Measurements from ENCODE around the gene ACIN1. TPM values are rescaled to one million over a fixed set of nuclear protein-coding genes. Genes with fewer than 3 reads are reported as not detected.
A peak's percentile ranks its signal among the peaks of the same experiment; 100 is the strongest.
"Not testable (repeated sequence)": the region's sequence is repeated elsewhere in the genome, so short reads cannot be mapped to it uniquely, and the experiment has no call there.

Gene ACIN1
- total RNA-seq, 2 donors from 2014 or later, result 314 to 367 TPM

DNA sequence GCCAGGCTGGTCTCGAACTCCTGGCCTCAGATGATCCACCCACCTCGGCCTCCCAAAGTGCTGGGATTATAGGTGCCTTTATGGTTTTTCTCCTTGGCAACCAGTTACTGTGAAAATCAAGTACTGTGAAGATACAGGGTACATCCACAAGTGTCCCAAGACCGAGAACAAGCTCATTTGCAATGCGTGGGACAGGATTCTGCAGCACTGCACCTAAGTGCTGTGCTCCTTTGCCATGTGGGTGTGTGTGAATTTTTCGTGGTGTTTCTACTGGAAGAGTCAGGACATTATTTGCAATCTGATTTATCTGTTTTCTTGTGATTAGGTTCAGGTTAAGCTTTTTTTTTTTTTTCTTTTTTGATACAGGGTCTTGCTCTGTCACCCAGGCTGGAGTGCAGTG is 77.8 kb downstream of the ACIN1 start:
- no peak overlapping the region for H3K4me3 Mint-ChIP-seq
- H3K9me3 Mint-ChIP-seq, result no peaks in the 10 kb centered on the region
- TF ChIP-seq, protein P1, sequence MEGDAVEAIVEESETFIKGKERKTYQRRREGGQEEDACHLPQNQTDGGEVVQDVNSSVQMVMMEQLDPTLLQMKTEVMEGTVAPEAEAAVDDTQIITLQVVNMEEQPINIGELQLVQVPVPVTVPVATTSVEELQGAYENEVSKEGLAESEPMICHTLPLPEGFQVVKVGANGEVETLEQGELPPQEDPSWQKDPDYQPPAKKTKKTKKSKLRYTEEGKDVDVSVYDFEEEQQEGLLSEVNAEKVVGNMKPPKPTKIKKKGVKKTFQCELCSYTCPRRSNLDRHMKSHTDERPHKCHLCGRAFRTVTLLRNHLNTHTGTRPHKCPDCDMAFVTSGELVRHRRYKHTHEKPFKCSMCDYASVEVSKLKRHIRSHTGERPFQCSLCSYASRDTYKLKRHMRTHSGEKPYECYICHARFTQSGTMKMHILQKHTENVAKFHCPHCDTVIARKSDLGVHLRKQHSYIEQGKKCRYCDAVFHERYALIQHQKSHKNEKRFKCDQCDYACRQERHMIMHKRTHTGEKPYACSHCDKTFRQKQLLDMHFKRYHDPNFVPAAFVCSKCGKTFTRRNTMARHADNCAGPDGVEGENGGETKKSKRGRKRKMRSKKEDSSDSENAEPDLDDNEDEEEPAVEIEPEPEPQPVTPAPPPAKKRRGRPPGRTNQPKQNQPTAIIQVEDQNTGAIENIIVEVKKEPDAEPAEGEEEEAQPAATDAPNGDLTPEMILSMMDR (conservative IDR thresholded peaks at IDR 0.05), result no peak
- Histone ChIP-seq H3K9ac (ENCODE audit: extremely low read depth, low read length, poor library complexity, severe bottlenecking) (no peak overlapping the region), H3K4me3 (ENCODE audit: low read length) (no peak overlapping the region), H3K27me3 (ENCODE audit: control insufficient read depth, insufficient read depth, low read length, poor library complexity, severe bottlenecking) (no peaks in the 10 kb centered on the region), H3K9me3 (ENCODE audit: control insufficient read depth, low read length) (no peaks in the 10 kb centered on the region), H3K4me1 (ENCODE audit: control insufficient read depth, insufficient read depth, low read length) (peaks cover 7% of the 10 kb centered on the region), H3K27ac (ENCODE audit: low read depth, low read length) (no peak overlapping the region), H3K36me3 (ENCODE audit: control insufficient read depth, insufficient read depth, low read length) (no peaks in the 10 kb centered on the region)
- WGBS, 2 experiments (ENCODE audit: insufficient coverage in 1 of 2, insufficient read length in 1 of 2), result 88% methylated on average over 4 to 5 of the region's 5 CpGs
- no peaks in the 10 kb centered on the region for H3K36me3 Mint-ChIP-seq (ENCODE audit: low read depth)
- H3K27ac Mint-ChIP-seq, result no peak overlapping the region
- no peak for DNase-seq
- peaks cover 21% of the 10 kb centered on the region for H3K4me1 Mint-ChIP-seq
- H3K27me3 Mint-ChIP-seq (ENCODE audit: insufficient read depth), result no peaks in the 10 kb centered on the region

DNA sequence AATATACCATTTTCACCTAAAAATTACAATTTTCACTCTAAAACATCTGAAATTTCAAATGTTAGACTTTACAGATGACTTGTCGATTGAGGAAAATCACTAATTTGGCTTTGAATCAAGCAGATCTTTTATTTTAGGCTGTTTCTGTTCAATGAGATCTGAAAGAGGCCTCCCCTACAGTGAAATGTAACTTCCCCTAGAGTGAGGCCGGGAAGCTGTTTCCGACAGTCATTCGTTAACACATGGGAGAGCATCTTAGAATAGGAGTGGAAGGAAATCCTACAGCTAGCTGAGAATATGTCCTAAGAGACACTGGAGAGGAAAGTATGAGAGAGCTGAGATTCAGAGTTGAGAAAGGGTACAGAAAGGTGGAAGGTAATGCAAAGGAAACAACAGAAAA is 79.3 kb downstream of the ACIN1 start:
- Histone ChIP-seq H3K27ac (ENCODE audit: low read depth, low read length) (no peak overlapping the region), H3K9ac (ENCODE audit: extremely low read depth, low read length, poor library complexity, severe bottlenecking) (no peak overlapping the region), H3K4me1 (ENCODE audit: control insufficient read depth, insufficient read depth, low read length) (no peaks in the 10 kb centered on the region), H3K9me3 (ENCODE audit: control insufficient read depth, low read length) (no peaks in the 10 kb centered on the region), H3K4me3 (ENCODE audit: low read length) (no peak overlapping the region), H3K27me3 (ENCODE audit: control insufficient read depth, insufficient read depth, low read length, poor library complexity, severe bottlenecking) (no peaks in the 10 kb centered on the region), H3K36me3 (ENCODE audit: control insufficient read depth, insufficient read depth, low read length) (no peaks in the 10 kb centered on the region)
- no peaks in the 10 kb centered on the region for H3K36me3 Mint-ChIP-seq (ENCODE audit: low read depth)
- DNase-seq, result no peak
- TF ChIP-seq, protein P1 (conservative IDR thresholded peaks at IDR 0.05), result no peak
- H3K9me3 Mint-ChIP-seq, result no peaks in the 10 kb centered on the region
- H3K27me3 Mint-ChIP-seq (ENCODE audit: insufficient read depth), result no peaks in the 10 kb centered on the region
- 88 to 100% methylated on average over 3 to 4 of the region's 4 CpGs for WGBS, 2 experiments (ENCODE audit: insufficient coverage in 1 of 2, insufficient read length in 1 of 2)
- no peak overlapping the region for H3K27ac Mint-ChIP-seq
- H3K4me1 Mint-ChIP-seq, result peaks cover 6% of the 10 kb centered on the region
- no peak overlapping the region for H3K4me3 Mint-ChIP-seq

DNA sequence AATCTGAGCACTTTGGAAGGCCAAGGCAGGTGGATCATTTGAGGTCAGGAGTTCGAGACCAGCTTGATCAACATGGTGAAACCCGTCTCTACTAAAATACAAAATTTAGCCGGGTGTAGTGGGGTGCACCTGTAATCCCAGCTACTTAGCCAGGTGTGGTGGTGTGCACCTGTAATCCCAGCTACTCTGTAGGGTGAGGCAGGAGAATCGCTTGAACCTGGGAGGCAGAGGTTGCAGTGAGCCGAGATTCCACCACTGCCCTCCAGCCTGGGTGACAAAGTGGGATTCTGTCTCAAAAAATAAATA is 81.2 kb downstream of the ACIN1 start:
- WGBS, 2 experiments (ENCODE audit: insufficient coverage in 1 of 2, insufficient read length in 1 of 2), result 82 to 98% methylated on average over 3 to 4 of the region's 5 CpGs
- H3K27me3 ChIP-seq (ENCODE audit: control insufficient read depth, insufficient read depth, low read length, poor library complexity, severe bottlenecking); H3K4me1 ChIP-seq (ENCODE audit: control insufficient read depth, insufficient read depth, low read length); DNase-seq; H3K27ac ChIP-seq (ENCODE audit: low read depth, low read length); H3K4me3 ChIP-seq (ENCODE audit: low read length); H3K36me3 Mint-ChIP-seq (ENCODE audit: low read depth); H3K36me3 ChIP-seq (ENCODE audit: control insufficient read depth, insufficient read depth, low read length); H3K9me3 Mint-ChIP-seq; H3K27ac Mint-ChIP-seq; H3K4me1 Mint-ChIP-seq; H3K27me3 Mint-ChIP-seq (ENCODE audit: insufficient read depth); H3K9me3 ChIP-seq (ENCODE audit: control insufficient read depth, low read length); H3K9ac ChIP-seq (ENCODE audit: extremely low read depth, low read length, poor library complexity, severe bottlenecking); H3K4me3 Mint-ChIP-seq: not testable (repeated sequence)

DNA sequence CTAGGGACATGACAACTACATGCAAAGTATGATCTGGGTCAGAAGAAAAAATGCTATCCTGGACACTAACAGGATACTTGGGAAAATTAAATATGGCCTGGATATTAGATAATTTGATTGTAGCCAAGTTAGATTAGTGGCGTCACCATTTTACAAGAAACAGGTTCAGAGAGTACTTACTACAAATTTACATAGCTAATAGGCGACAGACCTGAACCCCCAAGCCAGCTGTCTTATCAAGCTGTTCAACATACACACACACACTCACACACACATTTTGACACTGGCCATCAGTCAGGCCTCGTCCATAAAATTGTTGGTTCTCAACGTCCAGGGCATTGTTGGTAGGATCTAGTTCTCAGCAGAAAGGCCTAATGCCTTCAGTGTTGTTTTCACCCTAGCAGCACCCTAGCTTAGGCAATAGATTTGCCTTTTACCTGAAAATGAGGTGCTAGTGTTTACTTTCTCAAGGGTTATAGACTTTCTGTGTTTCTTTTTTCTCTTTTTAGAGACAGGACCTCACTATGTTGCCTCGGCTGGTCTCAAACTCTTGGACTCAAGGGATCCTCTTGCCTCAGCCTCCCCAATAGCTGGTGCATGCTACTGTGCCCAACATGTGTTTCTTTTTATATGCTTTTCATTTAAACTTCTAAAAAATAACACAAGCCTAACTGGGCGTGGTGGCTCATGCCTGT is 81.7 kb downstream of the ACIN1 start:
- Mint-ChIP-seq H3K9me3 (peaks cover 3% of the 10 kb centered on the region), H3K4me3 (no peak overlapping the region), H3K27me3 (ENCODE audit: insufficient read depth) (no peaks in the 10 kb centered on the region), H3K27ac (peak overlapping the region; percentile 1), H3K4me1 (peaks cover 7% of the 10 kb centered on the region), H3K36me3 (ENCODE audit: low read depth) (no peaks in the 10 kb centered on the region)
- Histone ChIP-seq H3K4me1 (ENCODE audit: control insufficient read depth, insufficient read depth, low read length) (no peaks in the 10 kb centered on the region), H3K27me3 (ENCODE audit: control insufficient read depth, insufficient read depth, low read length, poor library complexity, severe bottlenecking) (no peaks in the 10 kb centered on the region), H3K9me3 (ENCODE audit: control insufficient read depth, low read length) (no peaks in the 10 kb centered on the region), H3K4me3 (ENCODE audit: low read length) (no peak overlapping the region), H3K36me3 (ENCODE audit: control insufficient read depth, insufficient read depth, low read length) (no peaks in the 10 kb centered on the region), H3K9ac (ENCODE audit: extremely low read depth, low read length, poor library complexity, severe bottlenecking) (no peak overlapping the region), H3K27ac (ENCODE audit: low read depth, low read length) (no peak overlapping the region)
- WGBS, 2 experiments (ENCODE audit: insufficient coverage in 1 of 2, insufficient read length in 1 of 2), result 83 to 85% methylated on average over 4 to 6 of the region's 6 CpGs
- no peak for DNase-seq
- TF ChIP-seq, protein P1 (conservative IDR thresholded peaks at IDR 0.05), result no peak

All from endodermal cell (in vitro differentiated cells).